Cardiac muscle cell (in vitro differentiated cells and primary cell): ENCODE measurements around the gene NPTX2. TPM values are rescaled to one million over a fixed set of nuclear protein-coding genes. Genes with fewer than 3 reads are reported as not detected.
A peak's percentile ranks its signal among the peaks of the same experiment; 100 is the strongest.

Experiments
- DNase-seq, 2 donors: peaks; one replicate each; pipeline versions ENCODE4 v3.0.0 to v3.0.0-alpha.2; 2010 to 2017; ENCODE audit warnings: low read depth in 1 of 2, low spot score in 1 of 2
- H3K27ac ChIP-seq: fragments of 200-600 bp; sonication (generic); 2 replicates; pipeline ENCODE4 v1.5.1; 2016
- H3K27me3 ChIP-seq: fragments of 200-600 bp; sonication (generic); 2 replicates; pipeline ENCODE4 v1.6.0; 2016; ENCODE audit warnings: control low read depth
- H3K36me3 ChIP-seq: fragments of 200-600 bp; sonication (generic); 2 replicates; pipeline ENCODE4 v1.5.1; 2016; ENCODE audit warnings: control low read depth
- H3K4me1 ChIP-seq: fragments of 200-600 bp; sonication (generic); 2 replicates; pipeline ENCODE4 v1.8.1; 2017; ENCODE audit warnings: low read depth, mild to moderate bottlenecking, mixed run types
- H3K4me3 ChIP-seq: fragments of 200-600 bp; sonication (generic); 2 replicates; pipeline ENCODE4 v1.5.1; 2016; ENCODE audit warnings: mild to moderate bottlenecking
- H3K9me3 ChIP-seq: fragments of 200-600 bp; sonication (generic); 2 replicates; pipeline ENCODE4 v1.5.1; 2017; ENCODE audit warnings: low read depth, mild to moderate bottlenecking, control low read depth
- CTCF ChIP-seq: IDR thresholded peaks from 2 replicates; pipeline ENCODE4 v1.5.1; 2012; ENCODE audit warnings: low read depth, mild to moderate bottlenecking, low read length
- polyA plus RNA-seq: library from polyadenylated mRNA; unstranded; fragments of >200 nt; fragmentation: Nextera tagmentation; extraction: Ambion mirVana; gene quantifications from 2 replicates; pipeline ENCODE4 v1.2.1, GENCODE V29; 2016
- total RNA-seq: library from RNA; depleted of rRNA; stranded (reverse); fragments of >200 nt; gene quantifications from 2 replicates; pipeline ENCODE4 v1.2.3, GENCODE V29; 2016

The NPTX2 gene
- total RNA-seq, result not detected in 2 replicates
- polyA plus RNA-seq, result 0.10 TPM in 1 of 2 replicates, not detected in the other

GRCh38 chr7:98617051-98617959 is at the start of gene NPTX2:
TSS of gene NPTX2 (plus strand) at chr7:98617285. CDS start at chr7:98617462, 177 bp downstream.
- H3K4me1 ChIP-seq, result no peaks in the 10 kb centered on the region
- peaks cover 85% of the 10 kb centered on the region for H3K27me3 ChIP-seq
- H3K4me3 ChIP-seq, result peak within 1 kb of the TSS; percentile 22
- no peaks in the 10 kb centered on the region for H3K9me3 ChIP-seq
- H3K36me3 ChIP-seq, result no peaks in the 10 kb centered on the region
- TF ChIP-seq CTCF, result no peak
- no peak within 1 kb of the TSS for H3K27ac ChIP-seq
- DNase-seq, result peak; percentile 53 to 58

- Histone ChIP-seq H3K27ac (no peak overlapping the region), H3K4me1 (no peaks in the 10 kb centered on the region), H3K9me3 (no peaks in the 10 kb centered on the region), H3K36me3 (no peaks in the 10 kb centered on the region), H3K4me3 (no peak overlapping the region), H3K27me3 (no peaks in the 10 kb centered on the region)
- no peak for DNase-seq
- no peak for TF ChIP-seq CTCF
Observed at GRCh38 chr7:98567991-98568390, 49.1 kb upstream of the NPTX2 start.

GRCh38 chr7:98568891-98569290 is 48.2 kb upstream of the NPTX2 start:
- no peak for DNase-seq
- Histone ChIP-seq H3K9me3 (no peaks in the 10 kb centered on the region), H3K4me3 (no peak overlapping the region), H3K36me3 (no peaks in the 10 kb centered on the region), H3K27me3 (no peaks in the 10 kb centered on the region), H3K27ac (no peak overlapping the region), H3K4me1 (no peaks in the 10 kb centered on the region)
- no peak for TF ChIP-seq CTCF

GRCh38 chr7:98569691-98570337 is 47.3 kb upstream of the NPTX2 start:
- no peak for DNase-seq
- Histone ChIP-seq H3K9me3 (no peaks in the 10 kb centered on the region), H3K27me3 (no peaks in the 10 kb centered on the region), H3K36me3 (no peaks in the 10 kb centered on the region), H3K4me3 (no peak overlapping the region), H3K27ac (no peak overlapping the region), H3K4me1 (no peaks in the 10 kb centered on the region)
- TF ChIP-seq CTCF, result no peak

GRCh38 chr7:98571006-98571405 is 46.1 kb upstream of the NPTX2 start:
- Histone ChIP-seq H3K9me3 (no peaks in the 10 kb centered on the region), H3K27ac (no peak overlapping the region), H3K4me3 (no peak overlapping the region), H3K4me1 (no peaks in the 10 kb centered on the region), H3K27me3 (no peaks in the 10 kb centered on the region), H3K36me3 (no peaks in the 10 kb centered on the region)
- TF ChIP-seq CTCF, result no peak
- DNase-seq, result no peak
